Caco-2 (cell line): ENCODE measurements around the gene KCNIP4. TPM values are rescaled to one million over a fixed set of nuclear protein-coding genes. Genes with fewer than 3 reads are reported as not detected.

Experiments used
- BruUV-seq: library from RNA; stranded (reverse); fragments of 400-500 nt; replicated peaks from 2 replicates; lab custom pipeline; 2021; lab: Mats Ljungman, UMichigan
- CTCF ChIA-PET: fragments of 300-600 bp; sonication (Branson Sonifier 250); formaldehyde crosslinking; loops from one replicate; lab custom pipeline; 2022; ENCODE audit warnings: antibody characterized with exemption; lab: Charles Lee
- POLR2A ChIA-PET: fragments of 300-600 bp; sonication (Branson Sonifier 250); formaldehyde crosslinking; loops from one replicate; lab custom pipeline; 2022; ENCODE audit warnings: antibody characterized with exemption; lab: Charles Lee
- DNase-seq, 2 experiments: peaks; one replicate each; pipeline versions ENCODE4 v3.0.0 to v3.0.0-alpha.2; 2020 to 2022
- H3K27me3 ChIP-seq: replicated peaks from 2 replicates; pipeline ENCODE4 v1.6.0; 2011; ENCODE audit warnings: low read length; ENCODE audit not compliant: control insufficient read depth, insufficient read depth
- H3K36me3 ChIP-seq: 2 replicates; pipeline ENCODE4 v1.5.1; 2011; ENCODE audit warnings: low read length; ENCODE audit not compliant: control insufficient read depth, insufficient read depth
- H3K4me1 ChIP-seq: fragments of 250-450 bp; sonication (Bioruptor Pico); 2 replicates; pipeline ENCODE4 v1.5.1; 2020; ENCODE audit warnings: mild to moderate bottlenecking
- H3K4me3 ChIP-seq: 2 replicates; pipeline ENCODE4 v1.5.1; 2011; ENCODE audit warnings: low read depth, mild to moderate bottlenecking, control low read depth, low read length
- H3K9me3 ChIP-seq: fragments of 250-450 bp; sonication (Bioruptor Pico); 2 replicates; pipeline ENCODE4 v1.5.1; 2020; ENCODE audit warnings: mild to moderate bottlenecking, moderate library complexity
- H3K27ac Mint-ChIP-seq: one replicate; pipeline ENCODE4 v1.8.0; 2022; ENCODE audit warnings: mixed read lengths; ENCODE audit not compliant: unreplicated experiment
- H3K27me3 Mint-ChIP-seq: one replicate; pipeline ENCODE4 v1.8.0; 2022; ENCODE audit warnings: mixed read lengths; ENCODE audit not compliant: insufficient read depth, unreplicated experiment
- H3K36me3 Mint-ChIP-seq: one replicate; pipeline ENCODE4 v1.8.0; 2022; ENCODE audit warnings: mild to moderate bottlenecking, mixed read lengths; ENCODE audit not compliant: insufficient read depth, unreplicated experiment
- H3K4me1 Mint-ChIP-seq: one replicate; pipeline ENCODE4 v1.8.0; 2022; ENCODE audit warnings: low read depth, mixed read lengths; ENCODE audit not compliant: unreplicated experiment
- H3K4me3 Mint-ChIP-seq: one replicate; pipeline ENCODE4 v1.8.0; 2022; ENCODE audit warnings: mild to moderate bottlenecking, moderate library complexity, mixed read lengths; ENCODE audit not compliant: unreplicated experiment
- H3K9me3 Mint-ChIP-seq: one replicate; pipeline ENCODE4 v1.8.0; 2022; ENCODE audit warnings: mixed read lengths; ENCODE audit not compliant: unreplicated experiment
- CTCF ChIP-seq, 2 experiments: fragments of 200-600 bp in 1 of 2; IDR thresholded peaks; 1 replicate in 1 of 2; 2 replicates in 1 of 2; pipeline versions ENCODE4 v1.5.1 to v1.8.0; 2011 to 2022; ENCODE audit warnings: antibody characterized with exemption in 1 of 2, control low read depth in 1 of 2, inconsistent platforms in 1 of 2, low read depth in 1 of 2, low read length in 1 of 2, mild to moderate bottlenecking in 1 of 2, moderate library complexity in 1 of 2; ENCODE audit not compliant: insufficient read depth in 1 of 2, severe bottlenecking in 1 of 2, unreplicated experiment in 1 of 2
- intact Hi-C: fragments of 100-400 bp; cut with micrococcal nuclease; formaldehyde crosslinking; loops from one replicate; pipeline ENCODE4 v1.10.0; 2022; ENCODE audit not compliant: unreplicated experiment
- total RNA-seq: library from RNA; stranded (reverse); gene quantifications from 2 replicates; pipeline ENCODE4 v1.2.3, GENCODE V29; 2022

Gene KCNIP4
- total RNA-seq, 1 experiment from 2014 or later, result not detected

DNA sequence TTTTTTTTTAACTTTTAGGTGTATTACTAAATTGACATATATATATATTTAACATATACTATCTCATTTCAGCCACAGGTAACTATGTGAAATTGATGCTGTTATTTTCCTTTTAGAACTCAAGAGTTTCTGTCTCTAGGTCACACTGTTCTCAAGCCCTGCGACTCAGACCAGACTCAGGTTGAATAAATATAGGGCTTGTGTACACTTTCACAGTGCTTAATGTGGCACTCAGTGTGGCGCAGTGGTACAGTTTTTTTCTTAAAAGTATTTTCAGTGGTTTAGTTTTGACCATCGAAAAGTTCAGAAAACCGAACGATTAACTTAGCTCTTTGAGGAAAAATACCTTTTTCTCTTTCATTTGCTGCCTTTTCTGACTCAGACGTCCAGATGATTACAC, 1223.7 kb downstream of the KCNIP4 start:
- BruUV-seq, result no TSS peak
- intact Hi-C loops, result no loop called here
- no peaks in the 10 kb centered on the region for H3K36me3 ChIP-seq
- H3K4me3 ChIP-seq, result no peak overlapping the region
- peaks cover 9% of the 10 kb centered on the region for H3K9me3 Mint-ChIP-seq
- no peak overlapping the region for H3K27ac Mint-ChIP-seq
- H3K4me3 Mint-ChIP-seq, result no peak overlapping the region
- no peaks in the 10 kb centered on the region for H3K27me3 Mint-ChIP-seq
- H3K4me1 Mint-ChIP-seq, result no peaks in the 10 kb centered on the region
- no peak for DNase-seq
- ChIA-PET CTCF (no interaction called here), POLR2A (no interaction called here)
- H3K27me3 ChIP-seq, result no peaks in the 10 kb centered on the region
- no peaks in the 10 kb centered on the region for H3K9me3 ChIP-seq
- peaks cover 18% of the 10 kb centered on the region for H3K36me3 Mint-ChIP-seq
- H3K4me1 ChIP-seq, result no peaks in the 10 kb centered on the region
- no peak for TF ChIP-seq CTCF (IDR thresholded peaks at IDR 0.05; ENCODE audit: insufficient read depth in 1 of 2, low read depth in 1 of 2, low read length in 1 of 2, severe bottlenecking in 1 of 2, unreplicated experiment in 1 of 2)

DNA sequence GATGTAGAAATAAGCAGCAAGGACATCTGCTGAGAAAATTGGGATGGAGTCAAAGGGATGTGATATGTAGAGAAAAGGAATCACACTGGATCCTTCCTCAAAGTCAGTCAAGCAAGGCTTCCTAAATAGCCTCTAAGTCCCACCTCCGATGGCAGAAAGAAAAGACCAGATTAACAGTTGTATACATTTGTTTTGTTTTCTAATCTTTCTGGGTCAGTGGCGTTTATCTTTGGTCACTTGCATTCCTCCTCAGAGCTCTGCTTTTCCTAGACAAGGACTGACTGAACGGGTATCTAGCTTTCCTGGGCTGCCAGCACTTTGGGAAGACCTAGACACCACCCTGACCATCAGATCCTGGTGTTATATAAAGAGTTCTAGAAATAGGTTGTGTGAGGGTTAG, 1225.1 kb downstream of the KCNIP4 start:
- Histone ChIP-seq H3K36me3 (no peaks in the 10 kb centered on the region), H3K9me3 (no peaks in the 10 kb centered on the region), H3K27me3 (no peaks in the 10 kb centered on the region), H3K4me1 (no peaks in the 10 kb centered on the region), H3K4me3 (no peak overlapping the region)
- no peak for DNase-seq
- Mint-ChIP-seq H3K27ac (no peak overlapping the region), H3K27me3 (no peaks in the 10 kb centered on the region), H3K36me3 (peaks cover 18% of the 10 kb centered on the region), H3K4me3 (no peak overlapping the region), H3K9me3 (peaks cover 21% of the 10 kb centered on the region), H3K4me1 (no peaks in the 10 kb centered on the region)
- TF ChIP-seq CTCF (IDR thresholded peaks at IDR 0.05; ENCODE audit: insufficient read depth in 1 of 2, low read depth in 1 of 2, low read length in 1 of 2, severe bottlenecking in 1 of 2, unreplicated experiment in 1 of 2), result no peak
- CTCF ChIA-PET, result no interaction called here
- POLR2A ChIA-PET, result no interaction called here
- no TSS peak for BruUV-seq
- intact Hi-C loops, result no loop called here

GRCh38 chr4:20723019-20723418, 1225.6 kb downstream of the KCNIP4 start:
- Mint-ChIP-seq H3K4me3 (no peak overlapping the region), H3K36me3 (peaks cover 19% of the 10 kb centered on the region), H3K27me3 (no peaks in the 10 kb centered on the region), H3K27ac (no peak overlapping the region), H3K9me3 (peaks cover 21% of the 10 kb centered on the region), H3K4me1 (no peaks in the 10 kb centered on the region)
- intact Hi-C loops, result no loop called here
- BruUV-seq, result no TSS peak
- no peaks in the 10 kb centered on the region for H3K4me1 ChIP-seq
- H3K9me3 ChIP-seq, result no peaks in the 10 kb centered on the region
- DNase-seq, result no peak
- H3K36me3 ChIP-seq, result no peaks in the 10 kb centered on the region
- no peak overlapping the region for H3K4me3 ChIP-seq
- TF ChIP-seq CTCF (IDR thresholded peaks at IDR 0.05; ENCODE audit: insufficient read depth in 1 of 2, low read depth in 1 of 2, low read length in 1 of 2, severe bottlenecking in 1 of 2, unreplicated experiment in 1 of 2), result no peak
- H3K27me3 ChIP-seq, result no peaks in the 10 kb centered on the region
- ChIA-PET POLR2A (no interaction called here), CTCF (no interaction called here)
